Measurements from ENCODE around the gene TDRD1.

TDRD1 gene

DNA sequence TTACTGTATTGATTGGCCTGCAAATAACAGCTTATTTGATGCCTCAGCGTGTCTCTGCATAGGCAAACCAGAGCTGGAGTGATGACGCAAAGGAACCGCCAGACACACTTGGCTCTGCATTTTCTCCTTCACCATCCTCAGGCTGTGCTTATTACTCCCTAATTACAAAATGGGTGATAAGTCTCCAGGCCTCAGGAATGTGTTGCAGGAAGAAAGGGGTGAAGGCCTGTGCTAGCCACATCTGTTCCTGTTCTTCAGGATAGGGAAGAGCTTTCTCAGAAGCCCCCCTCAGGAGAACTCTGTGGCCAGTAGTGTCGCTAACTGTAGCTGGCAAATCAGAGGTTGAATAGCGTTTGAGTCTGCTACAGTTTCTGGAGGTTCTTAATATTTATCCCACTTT is 5.1 kb downstream of the TDRD1 start:
- Histone ChIP-seq H3K9me3 (ENCODE audit: control insufficient read depth, insufficient read depth, low read length) (no peaks in the 10 kb centered on the region), H3K4me1 (ENCODE audit: insufficient read depth, low read length) (no peaks in the 10 kb centered on the region), H3K9ac (ENCODE audit: low read depth, low read length) (no peak overlapping the region), H3K36me3 (ENCODE audit: insufficient read depth, low read length) (no peaks in the 10 kb centered on the region)

DNA sequence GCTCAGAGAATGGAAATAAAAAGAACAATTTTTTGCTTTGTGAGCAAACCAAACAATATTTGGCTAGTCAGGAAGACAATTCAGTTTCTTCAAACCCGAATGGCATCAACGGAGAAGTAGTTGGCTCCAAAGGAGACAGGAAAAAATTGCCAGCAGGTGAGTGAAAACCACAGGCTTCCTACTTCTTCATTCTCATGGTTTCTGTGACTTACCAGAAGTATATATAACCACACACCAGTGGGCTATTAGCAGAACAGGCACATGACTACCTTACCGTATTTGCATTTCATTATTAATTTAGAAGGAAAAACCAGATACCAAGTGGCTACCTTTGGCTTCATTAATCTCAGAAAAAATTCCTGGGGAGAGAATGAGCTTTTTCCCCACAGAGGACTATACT is 8.8 kb downstream of the TDRD1 start:
- H3K9ac ChIP-seq (ENCODE audit: low read depth, low read length), result no peak overlapping the region
- no peaks in the 10 kb centered on the region for H3K9me3 ChIP-seq (ENCODE audit: control insufficient read depth, insufficient read depth, low read length)
- H3K36me3 ChIP-seq (ENCODE audit: insufficient read depth, low read length), result no peaks in the 10 kb centered on the region
- H3K4me1 ChIP-seq (ENCODE audit: insufficient read depth, low read length), result no peaks in the 10 kb centered on the region

DNA sequence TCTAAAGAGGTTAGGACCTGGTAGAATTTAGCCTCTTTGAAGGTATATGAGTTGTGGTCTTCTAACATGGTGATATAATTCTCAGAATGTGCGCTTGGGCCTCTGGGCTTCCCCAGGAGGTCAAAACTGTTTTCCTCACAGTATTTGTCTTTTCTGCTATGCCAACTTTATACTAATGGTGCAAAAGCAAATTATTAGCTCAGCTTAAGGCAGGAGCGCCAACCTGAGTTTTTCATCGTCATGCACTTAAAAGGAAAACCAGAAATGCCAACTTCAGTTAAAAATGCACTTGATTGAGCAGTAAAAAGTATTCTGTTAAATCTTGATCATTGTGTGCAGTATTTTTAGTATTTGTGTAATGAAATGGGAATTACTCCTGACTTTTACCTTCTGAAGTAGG is 9.7 kb downstream of the TDRD1 start:
- Histone ChIP-seq H3K9ac (ENCODE audit: low read depth, low read length) (no peak overlapping the region), H3K4me1 (ENCODE audit: insufficient read depth, low read length) (no peaks in the 10 kb centered on the region), H3K36me3 (ENCODE audit: insufficient read depth, low read length) (no peaks in the 10 kb centered on the region), H3K9me3 (ENCODE audit: control insufficient read depth, insufficient read depth, low read length) (no peaks in the 10 kb centered on the region)

- Histone ChIP-seq H3K36me3 (ENCODE audit: insufficient read depth, low read length) (no peaks in the 10 kb centered on the region), H3K9ac (ENCODE audit: low read depth, low read length) (no peak overlapping the region), H3K4me1 (ENCODE audit: insufficient read depth, low read length) (no peaks in the 10 kb centered on the region)
Measured at GRCh38 chr10:114189700-114190099, 10.5 kb downstream of the TDRD1 start.

GRCh38 chr10:114195079-114195478 is 15.9 kb downstream of the TDRD1 start:
- H3K4me1 ChIP-seq (ENCODE audit: insufficient read depth, low read length), result no peaks in the 10 kb centered on the region
- no peaks in the 10 kb centered on the region for H3K36me3 ChIP-seq (ENCODE audit: insufficient read depth, low read length)
- no peak overlapping the region for H3K9ac ChIP-seq (ENCODE audit: low read depth, low read length)
- H3K9me3 ChIP-seq (ENCODE audit: control insufficient read depth, insufficient read depth, low read length), result no peaks in the 10 kb centered on the region

More at GRCh38 chr10:114189700-114190099, 10.5 kb downstream of the TDRD1 start:
- H3K9me3 ChIP-seq (ENCODE audit: control insufficient read depth, insufficient read depth, low read length), result no peaks in the 10 kb centered on the region

DNA sequence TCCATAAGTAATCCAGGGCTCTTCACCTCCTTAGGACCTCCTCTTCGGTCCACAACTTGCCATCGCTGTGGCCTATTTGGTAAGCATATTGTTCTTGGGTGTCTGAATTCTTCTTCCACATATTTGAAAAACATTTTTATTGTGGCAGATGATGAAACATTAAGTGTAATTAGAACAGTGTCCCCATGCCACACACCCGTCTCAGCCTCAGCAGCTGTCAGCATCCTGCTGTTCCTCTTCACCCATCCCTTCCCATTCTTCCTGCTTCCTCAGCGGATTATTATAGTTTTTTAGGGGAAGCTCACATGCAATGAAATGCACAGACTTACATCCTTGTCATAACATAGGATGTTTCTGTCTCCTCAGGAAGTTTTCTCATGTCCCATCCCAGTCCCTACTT is 20.1 kb downstream of the TDRD1 start:
- Histone ChIP-seq H3K36me3 (ENCODE audit: insufficient read depth, low read length) (no peaks in the 10 kb centered on the region), H3K9ac (ENCODE audit: low read depth, low read length) (no peak overlapping the region), H3K4me1 (ENCODE audit: insufficient read depth, low read length) (no peaks in the 10 kb centered on the region), H3K9me3 (ENCODE audit: control insufficient read depth, insufficient read depth, low read length) (no peaks in the 10 kb centered on the region)

DNA sequence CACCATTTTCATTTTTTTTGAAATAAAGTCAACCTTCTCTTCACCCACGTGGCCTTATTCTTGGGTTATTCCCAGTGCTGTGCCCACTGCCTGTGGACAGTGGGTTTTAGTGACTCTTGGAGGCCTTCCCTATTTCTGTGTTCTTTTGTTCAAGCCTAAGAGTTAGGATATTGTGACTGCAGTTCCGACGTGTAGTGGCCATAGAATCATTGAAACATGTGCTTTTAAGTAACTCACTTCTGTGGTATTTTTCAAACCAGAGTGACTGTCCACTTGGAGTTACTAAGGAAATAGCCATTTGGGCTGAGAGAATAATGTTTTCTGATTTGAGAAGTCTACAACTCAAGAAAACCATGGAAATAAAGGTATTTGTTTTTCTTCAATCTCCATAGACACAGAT is 23.7 kb downstream of the TDRD1 start:
- H3K9ac ChIP-seq (ENCODE audit: low read depth, low read length), result no peak overlapping the region
- H3K36me3 ChIP-seq (ENCODE audit: insufficient read depth, low read length), result no peaks in the 10 kb centered on the region
- H3K9me3 ChIP-seq (ENCODE audit: control insufficient read depth, insufficient read depth, low read length), result no peaks in the 10 kb centered on the region
- peaks cover under 1% of the 10 kb centered on the region for H3K4me1 ChIP-seq (ENCODE audit: insufficient read depth, low read length)

- peaks cover 8% of the 10 kb centered on the region for H3K4me1 ChIP-seq (ENCODE audit: insufficient read depth, low read length)
- no peaks in the 10 kb centered on the region for H3K9me3 ChIP-seq (ENCODE audit: control insufficient read depth, insufficient read depth, low read length)
- no peak overlapping the region for H3K9ac ChIP-seq (ENCODE audit: low read depth, low read length)
- H3K36me3 ChIP-seq (ENCODE audit: insufficient read depth, low read length), result no peaks in the 10 kb centered on the region
Measured at GRCh38 chr10:114206902-114207301, 27.7 kb downstream of the TDRD1 start.

DNA sequence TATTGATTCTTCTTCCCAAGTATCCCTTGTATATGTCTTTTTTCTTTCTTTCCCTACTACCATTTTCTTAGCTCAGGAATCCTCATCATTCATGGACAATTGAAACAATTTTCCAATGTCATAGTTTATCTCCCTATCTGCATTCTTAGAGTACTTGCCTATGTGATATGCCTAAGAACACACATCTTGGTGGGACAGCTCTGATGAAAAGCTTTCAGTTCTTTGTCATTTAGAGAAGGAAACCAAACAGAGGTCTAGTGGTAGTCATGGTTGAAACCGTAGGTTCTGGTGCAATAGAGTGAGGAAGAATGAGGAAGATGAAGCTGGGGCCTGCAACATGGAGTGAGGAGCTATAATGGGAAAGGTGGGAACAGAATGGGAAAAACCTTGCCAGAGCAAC is 28.2 kb downstream of the TDRD1 start:
- Histone ChIP-seq H3K9ac (ENCODE audit: low read depth, low read length) (no peak overlapping the region), H3K36me3 (ENCODE audit: insufficient read depth, low read length) (no peaks in the 10 kb centered on the region), H3K4me1 (ENCODE audit: insufficient read depth, low read length) (peaks cover 8% of the 10 kb centered on the region), H3K9me3 (ENCODE audit: control insufficient read depth, insufficient read depth, low read length) (no peaks in the 10 kb centered on the region)

DNA sequence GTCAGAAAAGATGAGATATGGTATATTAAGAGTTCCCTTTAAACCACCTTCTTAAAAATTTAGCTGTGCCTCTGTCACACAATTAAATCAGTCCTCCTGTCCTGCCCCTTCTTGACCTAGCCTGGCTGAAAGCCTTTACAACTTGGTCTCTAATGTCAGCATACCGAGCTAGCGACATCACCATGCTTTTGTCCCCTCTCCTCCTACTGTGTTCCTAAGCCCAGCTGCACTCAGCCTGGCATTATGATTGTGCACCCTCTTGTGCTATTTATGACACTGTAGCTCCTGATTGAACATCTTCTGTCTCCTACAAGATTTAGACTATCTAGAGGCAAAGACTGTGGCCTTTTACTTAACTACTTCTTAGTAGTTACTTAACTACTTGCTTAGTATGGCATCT is 29.2 kb downstream of the TDRD1 start:
- Histone ChIP-seq H3K4me1 (ENCODE audit: insufficient read depth, low read length) (peaks cover 8% of the 10 kb centered on the region), H3K36me3 (ENCODE audit: insufficient read depth, low read length) (no peaks in the 10 kb centered on the region), H3K9me3 (ENCODE audit: control insufficient read depth, insufficient read depth, low read length) (no peaks in the 10 kb centered on the region), H3K9ac (ENCODE audit: low read depth, low read length) (no peak overlapping the region)

- Histone ChIP-seq H3K9ac (ENCODE audit: low read depth, low read length) (no peak overlapping the region), H3K4me1 (ENCODE audit: insufficient read depth, low read length) (peaks cover 8% of the 10 kb centered on the region), H3K9me3 (ENCODE audit: control insufficient read depth, insufficient read depth, low read length) (no peaks in the 10 kb centered on the region), H3K36me3 (ENCODE audit: insufficient read depth, low read length) (no peaks in the 10 kb centered on the region)
Measured at GRCh38 chr10:114212153-114212552, 33.0 kb downstream of the TDRD1 start.

GRCh38 chr10:114215033-114215432 is 35.9 kb downstream of the TDRD1 start:
- no peak overlapping the region for H3K9ac ChIP-seq (ENCODE audit: low read depth, low read length)
- no peaks in the 10 kb centered on the region for H3K4me1 ChIP-seq (ENCODE audit: insufficient read depth, low read length)
- no peaks in the 10 kb centered on the region for H3K9me3 ChIP-seq (ENCODE audit: control insufficient read depth, insufficient read depth, low read length)
- no peaks in the 10 kb centered on the region for H3K36me3 ChIP-seq (ENCODE audit: insufficient read depth, low read length)

GRCh38 chr10:114220281-114220680 is 41.1 kb downstream of the TDRD1 start:
- H3K36me3 ChIP-seq (ENCODE audit: insufficient read depth, low read length), result no peaks in the 10 kb centered on the region
- no peaks in the 10 kb centered on the region for H3K9me3 ChIP-seq (ENCODE audit: control insufficient read depth, insufficient read depth, low read length)
- no peaks in the 10 kb centered on the region for H3K4me1 ChIP-seq (ENCODE audit: insufficient read depth, low read length)
- no peak overlapping the region for H3K9ac ChIP-seq (ENCODE audit: low read depth, low read length)

- no peaks in the 10 kb centered on the region for H3K9me3 ChIP-seq (ENCODE audit: control insufficient read depth, insufficient read depth, low read length)
- no peak overlapping the region for H3K9ac ChIP-seq (ENCODE audit: low read depth, low read length)
- H3K4me1 ChIP-seq (ENCODE audit: insufficient read depth, low read length), result no peaks in the 10 kb centered on the region
- no peaks in the 10 kb centered on the region for H3K36me3 ChIP-seq (ENCODE audit: insufficient read depth, low read length)
Measured at GRCh38 chr10:114221235-114221634, 42.1 kb downstream of the TDRD1 start.

GRCh38 chr10:114223066-114223465 is 43.9 kb downstream of the TDRD1 start:
- Histone ChIP-seq H3K9ac (ENCODE audit: low read depth, low read length) (no peak overlapping the region), H3K36me3 (ENCODE audit: insufficient read depth, low read length) (no peaks in the 10 kb centered on the region), H3K9me3 (ENCODE audit: control insufficient read depth, insufficient read depth, low read length) (no peaks in the 10 kb centered on the region), H3K4me1 (ENCODE audit: insufficient read depth, low read length) (no peaks in the 10 kb centered on the region)

- Histone ChIP-seq H3K9me3 (ENCODE audit: control insufficient read depth, insufficient read depth, low read length) (no peaks in the 10 kb centered on the region), H3K9ac (ENCODE audit: low read depth, low read length) (no peak overlapping the region), H3K4me1 (ENCODE audit: insufficient read depth, low read length) (no peaks in the 10 kb centered on the region), H3K36me3 (ENCODE audit: insufficient read depth, low read length) (no peaks in the 10 kb centered on the region)
Measured at GRCh38 chr10:114228156-114228555, 49.0 kb downstream of the TDRD1 start.

All from ES-I3 (cell line).